VCaP (cell line): ENCODE data around the gene SLC25A22.

Experiments used
- H3K27ac ChIP-seq: fragments of 450-650 bp; 2 replicates; pipeline ENCODE4 v1.5.1; 2017
- CTCF ChIP-seq: fragments of 450-650 bp; conservative IDR thresholded peaks from 2 replicates; pipeline ENCODE4 v1.5.1; 2017; ENCODE audit warnings: mild to moderate bottlenecking, moderate library complexity

SLC25A22 gene

GRCh38 chr11:745428-745827 is 52.7 kb downstream of the SLC25A22 start:
- H3K27ac ChIP-seq: no peak overlapping the region
- no peak for TF ChIP-seq CTCF

GRCh38 chr11:742571-743201 is 55.4 kb downstream of the SLC25A22 start:
- TF ChIP-seq CTCF: no peak
- peak overlapping the region; percentile 26; the same call in 1 of the 2 replicates for H3K27ac ChIP-seq

DNA sequence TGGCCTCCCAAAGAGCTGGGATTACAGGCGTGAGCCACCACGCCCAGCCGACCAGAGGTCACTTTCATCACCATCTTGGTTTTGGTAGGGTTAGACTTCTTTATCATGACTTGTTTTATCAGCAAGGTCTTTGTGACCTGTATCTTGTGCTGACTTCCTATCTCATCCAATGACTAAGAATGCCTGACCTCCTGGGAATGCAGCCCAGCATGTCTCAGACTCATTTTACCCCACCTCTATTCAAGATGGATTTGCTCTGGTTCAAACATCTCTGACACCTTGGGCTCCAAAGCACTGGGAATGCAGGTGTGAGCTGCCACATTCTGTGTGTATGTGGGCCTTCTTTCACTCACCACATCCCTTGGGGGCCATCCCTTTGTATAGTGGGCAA is 55.9 kb downstream of the SLC25A22 start:
- no peak for TF ChIP-seq CTCF
- no peak overlapping the region for H3K27ac ChIP-seq
